Measurements from ENCODE around the gene EEF1A1.
A peak's percentile ranks its signal among the peaks of the same experiment; 100 is the strongest.

GRCh38 chr6:73523434-73524123, 2.7 kb upstream of the EEF1A1 start:
- TF ChIP-seq CTCF (IDR thresholded peaks at IDR 0.05) (peak in 2 of 7 experiments; percentile 5 to 20), POLR2A (IDR thresholded peaks at IDR 0.05) (peak; percentile 79 to 92 (median 90))
